Fibroblast of pulmonary artery (primary cell): ENCODE data around the gene SYT13.

Source experiments
- DNase-seq: peaks from one replicate; pipeline ENCODE4 v3.0.0-alpha.2; 2010; ENCODE audit warnings: low read depth
- H3K4me3 ChIP-seq: replicated peaks from 2 replicates; pipeline ENCODE4 v1.5.1; 2011; ENCODE audit warnings: low read depth, mild to moderate bottlenecking, control low read depth, low read length, moderate library complexity
- TF ChIP-seq, protein P1 (sequence below): IDR thresholded peaks from 2 replicates; pipeline ENCODE4 v1.5.1; 2011; ENCODE audit warnings: mild to moderate bottlenecking, control low read depth, low read length, inconsistent platforms; ENCODE audit errors: missing control alignments

Gene SYT13

DNA sequence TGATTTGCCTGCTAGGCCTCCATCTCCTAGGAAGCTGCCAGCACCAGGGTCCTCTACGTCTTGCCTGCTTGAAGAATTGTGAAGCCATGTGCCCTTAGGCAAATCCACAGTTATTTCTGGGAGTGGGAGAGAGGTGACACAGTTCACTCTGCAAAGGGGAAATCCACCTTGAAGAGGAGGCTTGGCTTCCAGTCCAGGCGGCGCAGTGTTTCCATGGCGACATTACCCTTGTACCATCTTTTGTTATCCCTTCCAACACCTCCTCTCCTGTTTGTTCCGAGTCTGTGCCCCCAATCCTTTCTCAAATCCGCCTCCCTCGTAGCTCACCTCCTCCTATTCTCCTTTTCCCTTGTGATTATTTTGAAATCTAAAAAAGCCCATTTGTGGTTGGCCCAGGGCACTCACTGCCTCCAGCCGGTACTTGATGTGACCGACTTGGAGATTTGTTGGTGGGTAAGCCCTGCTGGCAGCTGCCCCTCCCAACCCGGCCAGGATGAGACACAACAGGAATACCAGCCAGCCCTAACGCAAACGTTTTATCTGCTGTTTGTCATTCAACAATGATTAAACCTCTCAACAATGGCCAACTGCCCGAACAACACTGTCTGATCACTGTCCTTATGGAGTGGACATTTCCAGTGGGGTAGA, 18.4 kb downstream of the SYT13 start:
- TF ChIP-seq, protein P1, sequence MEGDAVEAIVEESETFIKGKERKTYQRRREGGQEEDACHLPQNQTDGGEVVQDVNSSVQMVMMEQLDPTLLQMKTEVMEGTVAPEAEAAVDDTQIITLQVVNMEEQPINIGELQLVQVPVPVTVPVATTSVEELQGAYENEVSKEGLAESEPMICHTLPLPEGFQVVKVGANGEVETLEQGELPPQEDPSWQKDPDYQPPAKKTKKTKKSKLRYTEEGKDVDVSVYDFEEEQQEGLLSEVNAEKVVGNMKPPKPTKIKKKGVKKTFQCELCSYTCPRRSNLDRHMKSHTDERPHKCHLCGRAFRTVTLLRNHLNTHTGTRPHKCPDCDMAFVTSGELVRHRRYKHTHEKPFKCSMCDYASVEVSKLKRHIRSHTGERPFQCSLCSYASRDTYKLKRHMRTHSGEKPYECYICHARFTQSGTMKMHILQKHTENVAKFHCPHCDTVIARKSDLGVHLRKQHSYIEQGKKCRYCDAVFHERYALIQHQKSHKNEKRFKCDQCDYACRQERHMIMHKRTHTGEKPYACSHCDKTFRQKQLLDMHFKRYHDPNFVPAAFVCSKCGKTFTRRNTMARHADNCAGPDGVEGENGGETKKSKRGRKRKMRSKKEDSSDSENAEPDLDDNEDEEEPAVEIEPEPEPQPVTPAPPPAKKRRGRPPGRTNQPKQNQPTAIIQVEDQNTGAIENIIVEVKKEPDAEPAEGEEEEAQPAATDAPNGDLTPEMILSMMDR, result no peak
- no peak overlapping the region for H3K4me3 ChIP-seq
- no peak for DNase-seq

DNA sequence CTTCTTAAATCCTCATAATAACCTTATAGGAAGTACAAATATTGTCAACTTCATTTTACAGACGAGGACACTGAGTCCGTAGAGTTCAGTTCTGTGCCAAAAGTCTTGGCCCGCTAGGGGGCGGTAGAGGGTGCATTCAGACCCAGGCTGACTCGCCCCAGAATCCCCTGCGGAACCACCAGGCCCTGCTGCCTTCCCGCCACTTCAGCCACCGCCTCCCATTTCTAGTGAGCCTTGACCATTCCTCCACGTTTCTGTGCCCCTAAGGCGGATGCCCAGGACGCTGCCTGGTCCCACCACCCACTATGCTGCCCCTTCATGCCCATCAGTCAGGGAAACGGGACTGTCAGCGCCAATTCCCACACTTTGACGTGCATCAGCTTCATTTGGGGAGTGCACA, 19.1 kb downstream of the SYT13 start:
- TF ChIP-seq, protein P1, result peak; percentile 17
- DNase-seq, result no peak
- H3K4me3 ChIP-seq, result no peak overlapping the region

DNA sequence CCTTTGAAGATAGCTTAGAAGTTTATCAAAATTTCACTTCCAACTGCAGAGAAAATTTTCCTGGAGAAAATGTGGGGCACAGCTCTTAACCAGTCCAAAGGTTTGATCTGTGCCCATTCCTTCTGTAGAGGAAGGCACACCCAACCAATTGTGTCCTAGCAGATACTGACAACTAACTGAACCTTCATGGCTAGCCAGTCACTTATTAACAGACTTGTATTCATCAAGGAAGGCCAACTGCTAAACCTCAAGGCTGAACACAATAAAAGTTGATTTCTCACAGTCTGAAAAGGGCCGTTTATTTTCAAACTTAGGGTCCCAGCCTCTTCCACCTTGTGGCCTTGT, 19.5 kb downstream of the SYT13 start:
- TF ChIP-seq, protein P1, result no peak
- no peak overlapping the region for H3K4me3 ChIP-seq
- DNase-seq, result no peak

DNA sequence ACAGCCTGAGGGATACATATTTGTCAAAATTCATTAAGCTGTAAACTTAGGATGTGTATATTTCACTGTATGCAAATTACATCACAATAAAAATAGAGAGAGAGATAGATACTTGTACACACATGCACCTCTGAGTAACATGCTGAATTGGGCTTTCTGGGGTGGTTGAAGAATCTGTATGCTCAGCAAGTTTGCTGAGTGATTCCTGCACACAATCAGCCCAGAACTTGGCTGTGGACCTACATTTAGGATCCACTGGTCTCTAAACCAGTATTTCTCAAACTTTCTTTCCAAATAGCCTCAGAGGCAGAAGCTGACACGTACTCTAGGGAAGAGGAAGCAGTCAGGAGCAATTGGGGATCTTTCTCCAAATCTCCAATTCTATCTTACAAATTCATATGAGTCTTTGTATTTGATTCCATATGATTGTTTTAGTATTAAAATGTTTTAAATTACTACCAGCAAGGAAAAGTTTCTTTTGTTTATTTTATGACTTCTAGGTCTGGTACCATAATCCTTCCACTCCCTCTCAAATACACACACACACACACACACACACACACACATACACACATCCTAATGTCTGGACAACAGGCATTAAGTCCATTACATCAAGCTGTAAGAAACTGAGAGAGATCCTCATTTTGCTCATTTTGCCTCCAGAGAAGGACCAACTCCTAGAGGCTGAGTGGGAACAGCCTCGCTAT, 20.0 kb downstream of the SYT13 start:
- H3K4me3 ChIP-seq, result no peak overlapping the region
- TF ChIP-seq, protein P1, result no peak
- no peak for DNase-seq

DNA sequence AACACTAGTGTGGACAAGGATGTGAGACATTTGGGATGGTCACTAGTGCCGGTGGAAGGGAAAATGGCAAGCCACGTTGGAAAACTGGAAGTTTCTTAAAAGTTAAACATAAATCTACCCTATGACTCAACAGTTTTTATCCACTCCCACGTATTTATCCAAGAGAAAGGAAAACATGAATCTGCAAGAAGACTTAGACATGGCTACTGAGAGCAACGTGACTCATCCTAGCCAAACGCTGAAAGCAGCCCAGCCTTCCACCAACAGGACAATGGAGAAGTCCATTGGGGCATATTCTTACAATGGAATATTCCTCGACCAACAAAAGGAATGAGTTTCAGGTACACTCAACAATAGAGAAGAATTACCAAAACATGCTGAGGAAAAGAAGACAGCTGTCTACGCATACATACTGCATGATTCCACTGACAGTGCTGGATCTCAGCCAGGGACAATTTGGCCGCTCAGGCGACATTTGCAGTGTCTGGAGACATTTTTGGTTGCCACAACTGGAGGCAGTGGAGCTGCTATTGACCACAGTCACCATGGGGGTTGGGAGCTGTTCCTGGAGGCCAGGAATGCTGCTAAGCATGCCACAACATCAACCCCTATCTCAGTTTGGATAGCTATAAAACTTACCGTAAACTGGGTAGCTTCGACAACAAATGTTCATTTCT, 21.2 kb downstream of the SYT13 start:
- peak; percentile 87 for DNase-seq
- TF ChIP-seq, protein P1, result no peak
- H3K4me3 ChIP-seq, result no peak overlapping the region

DNA sequence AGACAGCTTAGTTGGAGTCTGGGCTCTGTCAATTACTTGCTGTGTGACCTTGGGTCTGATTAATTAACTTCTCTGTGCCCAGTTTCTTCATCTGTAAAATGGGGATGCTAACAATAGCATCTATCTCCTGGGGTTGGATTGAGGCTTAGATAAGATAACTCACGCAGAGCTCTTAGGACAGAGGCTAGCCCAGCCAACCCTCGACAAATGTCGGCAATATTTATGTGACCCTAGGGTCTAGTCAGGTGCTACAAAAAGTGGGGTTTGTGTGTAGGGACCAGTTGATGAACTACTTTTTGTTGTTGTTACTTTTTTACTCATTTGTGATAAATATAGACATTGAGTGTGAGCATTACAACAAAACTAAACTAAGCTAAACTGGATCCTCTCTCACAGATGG, 22.4 kb downstream of the SYT13 start:
- H3K4me3 ChIP-seq, result no peak overlapping the region
- DNase-seq, result no peak
- TF ChIP-seq, protein P1, result no peak
